ENCODE data around the gene DIPK1A.

- TF ChIP-seq CTCF (conservative IDR thresholded peaks at IDR 0.05) (no peak), EZH2 (IDR thresholded peaks at IDR 0.05; ENCODE audit: low read depth) (no peak)
Measured at GRCh38 chr1:92851729-92852128, 109.5 kb downstream of the DIPK1A start.

Data from PC-9 (cell line).